ENCODE data around the gene PPIL4. TPM values are rescaled to one million over a fixed set of nuclear protein-coding genes. Genes with fewer than 3 reads are reported as not detected.

Gene PPIL4
- total RNA-seq, 2 experiments from 2014 or later = 51.8 to 53.5 TPM

- intact Hi-C loops (cut with DNase I, micrococcal nuclease) = no loop called here
- Histone ChIP-seq H3K36me3 (ENCODE audit: insufficient read depth, low read length) (peaks cover 58% of the 10 kb centered on the region), H3K27me3 (ENCODE audit: control insufficient read depth in 1 of 2, insufficient read depth in 2 of 2, low read length in 2 of 2) (no peaks in the 10 kb centered on the region), H3K4me3 (ENCODE audit: low read length) (no peak overlapping the region), H3K27ac (ENCODE audit: low read depth in 1 of 2, low read length in 2 of 2) (no peak overlapping the region), H3K4me1 (ENCODE audit: insufficient read depth, low read length) (no peaks in the 10 kb centered on the region), H3K9me3 (ENCODE audit: control insufficient read depth in 1 of 2, insufficient read depth in 1 of 2, low read length in 2 of 2) (no peaks in the 10 kb centered on the region)
- ATAC-seq (ENCODE audit: poor library complexity) (no peak), DNase-seq (no peak)
- H3K36me3 Mint-ChIP-seq (ENCODE audit: low read depth) = peaks cover 79% of the 10 kb centered on the region
- ChIA-PET POLR2A (no interaction called here), CTCF (interaction anchor here (1.1 kb wide), 1 partner anchor 8 kb away, joined by 3 read pairs; no protein-coding TSS in a partner anchor)
- no peak overlapping the region for H3K27ac Mint-ChIP-seq
- no peak overlapping the region for H3K4me3 Mint-ChIP-seq
- H3K9me3 Mint-ChIP-seq = no peaks in the 10 kb centered on the region
- no peaks in the 10 kb centered on the region for H3K27me3 Mint-ChIP-seq
- H3K4me1 Mint-ChIP-seq (ENCODE audit: low read depth) = no peaks in the 10 kb centered on the region
- TF ChIP-seq, protein P1, sequence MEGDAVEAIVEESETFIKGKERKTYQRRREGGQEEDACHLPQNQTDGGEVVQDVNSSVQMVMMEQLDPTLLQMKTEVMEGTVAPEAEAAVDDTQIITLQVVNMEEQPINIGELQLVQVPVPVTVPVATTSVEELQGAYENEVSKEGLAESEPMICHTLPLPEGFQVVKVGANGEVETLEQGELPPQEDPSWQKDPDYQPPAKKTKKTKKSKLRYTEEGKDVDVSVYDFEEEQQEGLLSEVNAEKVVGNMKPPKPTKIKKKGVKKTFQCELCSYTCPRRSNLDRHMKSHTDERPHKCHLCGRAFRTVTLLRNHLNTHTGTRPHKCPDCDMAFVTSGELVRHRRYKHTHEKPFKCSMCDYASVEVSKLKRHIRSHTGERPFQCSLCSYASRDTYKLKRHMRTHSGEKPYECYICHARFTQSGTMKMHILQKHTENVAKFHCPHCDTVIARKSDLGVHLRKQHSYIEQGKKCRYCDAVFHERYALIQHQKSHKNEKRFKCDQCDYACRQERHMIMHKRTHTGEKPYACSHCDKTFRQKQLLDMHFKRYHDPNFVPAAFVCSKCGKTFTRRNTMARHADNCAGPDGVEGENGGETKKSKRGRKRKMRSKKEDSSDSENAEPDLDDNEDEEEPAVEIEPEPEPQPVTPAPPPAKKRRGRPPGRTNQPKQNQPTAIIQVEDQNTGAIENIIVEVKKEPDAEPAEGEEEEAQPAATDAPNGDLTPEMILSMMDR (IDR thresholded peaks at IDR 0.05) = no peak
Observed at GRCh38 chr6:149586149-149586548, 40.3 kb upstream of the PPIL4 start.

GRCh38 chr6:149581349-149581748 is 35.5 kb upstream of the PPIL4 start:
- Histone ChIP-seq H3K27me3 (ENCODE audit: control insufficient read depth in 1 of 2, insufficient read depth in 2 of 2, low read length in 2 of 2) (no peaks in the 10 kb centered on the region), H3K4me3 (ENCODE audit: low read length) (no peak overlapping the region), H3K27ac (ENCODE audit: low read depth in 1 of 2, low read length in 2 of 2) (no peak overlapping the region), H3K36me3 (ENCODE audit: insufficient read depth, low read length) (peaks cover 58% of the 10 kb centered on the region), H3K9me3 (ENCODE audit: control insufficient read depth in 1 of 2, insufficient read depth in 1 of 2, low read length in 2 of 2) (no peaks in the 10 kb centered on the region), H3K4me1 (ENCODE audit: insufficient read depth, low read length) (no peaks in the 10 kb centered on the region)
- intact Hi-C loops (cut with DNase I, micrococcal nuclease) = no loop called here
- TF ChIP-seq, protein P1 (IDR thresholded peaks at IDR 0.05) = no peak
- CTCF ChIA-PET = interaction anchor here (0.5 kb wide), 1 partner anchor 18 kb away, joined by 3 read pairs; no protein-coding TSS in a partner anchor
- no peak overlapping the region for H3K27ac Mint-ChIP-seq
- H3K27me3 Mint-ChIP-seq = no peaks in the 10 kb centered on the region
- no peaks in the 10 kb centered on the region for H3K9me3 Mint-ChIP-seq
- ATAC-seq (ENCODE audit: poor library complexity) = no peak
- H3K4me1 Mint-ChIP-seq (ENCODE audit: low read depth) = no peaks in the 10 kb centered on the region
- POLR2A ChIA-PET = no interaction called here
- no peak for DNase-seq
- no peak overlapping the region for H3K4me3 Mint-ChIP-seq
- peaks cover 78% of the 10 kb centered on the region for H3K36me3 Mint-ChIP-seq (ENCODE audit: low read depth)

GRCh38 chr6:149580880-149581279 is 35.0 kb upstream of the PPIL4 start:
- H3K27me3 ChIP-seq (ENCODE audit: control insufficient read depth in 1 of 2, insufficient read depth in 2 of 2, low read length in 2 of 2) = no peaks in the 10 kb centered on the region
- ChIA-PET CTCF (interaction anchor here (0.5 kb wide), 1 partner anchor 18 kb away, joined by 3 read pairs; no protein-coding TSS in a partner anchor), POLR2A (no interaction called here)
- Mint-ChIP-seq H3K27me3 (no peaks in the 10 kb centered on the region), H3K27ac (no peak overlapping the region), H3K4me1 (ENCODE audit: low read depth) (no peaks in the 10 kb centered on the region), H3K9me3 (no peaks in the 10 kb centered on the region), H3K4me3 (no peak overlapping the region), H3K36me3 (ENCODE audit: low read depth) (peaks cover 78% of the 10 kb centered on the region)
- H3K4me3 ChIP-seq (ENCODE audit: low read length) = no peak overlapping the region
- DNase-seq = no peak
- H3K4me1 ChIP-seq (ENCODE audit: insufficient read depth, low read length) = no peaks in the 10 kb centered on the region
- intact Hi-C loops (cut with DNase I, micrococcal nuclease) = no loop called here
- ATAC-seq (ENCODE audit: poor library complexity) = no peak
- H3K27ac ChIP-seq (ENCODE audit: low read depth in 1 of 2, low read length in 2 of 2) = no peak overlapping the region
- no peaks in the 10 kb centered on the region for H3K9me3 ChIP-seq (ENCODE audit: control insufficient read depth in 1 of 2, insufficient read depth in 1 of 2, low read length in 2 of 2)
- TF ChIP-seq, protein P1 (IDR thresholded peaks at IDR 0.05) = no peak
- peaks cover 59% of the 10 kb centered on the region for H3K36me3 ChIP-seq (ENCODE audit: insufficient read depth, low read length)

Measured in CD4-positive, alpha-beta T cell (primary cell).